Suppressor macrophage treated with lipopolysaccharide for 1 hour (primary cell): ENCODE measurements around the gene SIGLEC14.

ENCODE experiments used
- DNase-seq, 3 donors: peaks; one replicate each; pipeline ENCODE4 v3.0.0-alpha.2; 2020 to 2022

Gene SIGLEC14

DNA sequence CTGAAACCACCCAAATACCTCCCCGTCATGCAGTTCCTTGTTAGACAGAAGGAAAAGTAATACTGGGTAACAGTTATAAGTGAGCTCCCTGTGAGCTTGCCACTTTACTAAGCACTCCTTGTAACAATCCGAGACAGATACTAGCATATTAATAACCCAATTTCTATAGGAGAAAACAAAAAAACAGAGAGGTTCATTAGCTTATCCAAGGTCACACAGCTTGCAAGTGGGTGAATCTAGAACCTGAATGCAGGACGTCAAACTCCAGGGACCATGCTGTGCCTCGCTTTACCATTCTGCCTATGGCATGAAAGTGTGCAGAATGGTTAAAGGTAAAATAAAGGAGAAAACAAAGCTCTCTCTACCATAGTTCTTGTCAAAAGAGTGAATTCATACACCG is 31.8 kb downstream of the SIGLEC14 start:
- DNase-seq = no peak

DNA sequence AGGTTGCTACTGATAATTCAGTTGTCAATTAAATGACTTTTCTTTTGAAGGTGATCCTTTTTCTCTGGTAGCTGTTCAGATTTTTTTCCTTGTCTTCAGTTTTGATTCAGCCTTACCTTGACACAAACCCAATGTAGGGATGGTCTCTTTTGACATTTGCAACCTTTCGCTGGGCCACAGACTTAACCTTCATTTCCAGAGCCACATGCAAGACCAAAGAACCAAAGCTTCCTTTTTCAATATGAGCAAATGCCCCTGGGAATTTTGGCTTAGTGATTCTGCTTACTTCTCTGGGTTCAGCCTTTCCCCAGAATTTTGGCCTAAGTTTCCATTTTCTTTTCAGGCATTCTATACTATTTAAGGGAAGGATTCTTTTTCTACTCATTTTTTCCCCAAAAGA is 36.0 kb downstream of the SIGLEC14 start:
- DNase-seq = peak in 1 of 3 donors; percentile 20

DNA sequence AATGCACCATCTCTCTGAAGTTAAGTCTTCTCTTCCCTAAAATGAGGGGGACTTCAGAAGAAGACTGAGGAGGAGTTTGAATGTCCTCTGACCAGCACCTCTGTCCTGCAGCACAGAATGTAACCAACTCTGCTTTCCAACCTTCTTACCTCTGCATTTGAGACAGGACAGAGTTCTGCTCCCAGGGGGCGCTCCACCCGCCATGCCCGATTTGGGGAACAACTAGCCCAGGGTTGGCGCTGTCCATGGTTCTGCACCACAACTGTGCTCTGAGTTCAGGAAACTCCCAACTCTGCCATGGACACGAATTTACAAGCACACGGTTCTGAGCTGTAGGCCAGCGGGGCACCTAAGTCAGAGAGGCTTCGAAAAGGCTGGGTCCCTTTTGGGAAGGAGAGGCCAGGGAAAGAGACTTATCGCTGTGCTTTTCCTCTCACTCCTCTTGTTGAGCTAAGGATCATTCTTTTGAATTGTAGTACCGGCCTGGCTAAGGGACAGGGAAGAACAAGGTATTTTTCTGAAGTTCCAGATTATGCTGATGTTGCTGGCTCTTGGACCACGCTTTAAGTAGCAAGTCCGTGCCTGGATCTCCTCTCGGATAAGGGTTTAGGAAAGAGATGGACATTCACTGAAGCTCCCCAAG is 38.6 kb downstream of the SIGLEC14 start:
- DNase-seq = peak; percentile 95 to 98 (median 98)

DNA sequence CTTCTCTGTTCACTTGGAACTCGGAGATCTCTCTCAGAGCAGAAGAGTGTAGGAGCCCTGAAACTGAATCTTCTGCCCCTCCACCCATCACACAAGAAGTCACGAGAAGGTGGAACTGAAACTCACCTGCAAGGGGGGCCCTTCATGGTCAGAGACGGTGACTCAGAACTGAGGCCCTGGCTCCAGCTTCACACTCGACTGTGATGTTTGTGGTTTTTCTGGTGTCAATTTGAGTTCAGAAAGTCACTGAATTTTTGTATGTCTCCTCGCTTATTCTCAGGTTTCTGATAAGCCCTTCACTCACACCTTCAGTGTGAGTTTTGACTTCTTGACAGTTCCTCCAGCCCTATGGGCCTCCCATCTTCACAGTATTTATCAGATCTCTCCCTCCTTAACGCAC is 39.5 kb downstream of the SIGLEC14 start:
- DNase-seq = no peak

DNA sequence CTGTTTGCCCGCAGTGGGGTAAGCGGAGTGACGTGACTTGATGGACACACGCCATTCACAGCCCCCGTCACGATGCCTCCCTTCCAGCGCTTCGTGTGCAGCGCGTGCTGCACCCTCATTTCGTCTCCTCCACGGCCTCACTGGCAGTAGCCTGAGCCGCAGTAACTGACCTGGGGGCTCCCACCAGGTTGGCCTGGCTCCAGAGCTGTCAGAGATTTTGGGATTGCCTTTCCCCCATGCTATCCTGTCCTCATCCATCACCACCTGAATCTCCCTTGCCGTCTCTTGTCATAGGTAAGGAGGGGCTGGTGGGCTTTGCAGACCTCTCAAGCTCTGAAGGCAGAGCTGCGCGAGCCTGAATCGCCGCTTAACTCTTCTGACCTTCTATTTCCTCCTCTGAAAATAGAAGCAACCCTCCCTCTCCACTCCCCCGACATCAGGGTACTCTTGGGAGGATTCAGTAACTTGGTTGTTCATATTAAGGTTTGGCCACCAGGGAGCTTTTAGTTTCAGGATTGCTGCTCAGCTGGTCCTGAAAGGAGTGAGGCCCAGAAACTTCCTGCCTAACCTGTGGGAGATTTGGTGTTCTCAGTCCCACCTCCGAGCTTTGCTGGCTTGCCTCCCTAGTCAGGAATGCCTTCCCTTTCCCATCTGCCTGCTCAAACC is 44.3 kb downstream of the SIGLEC14 start:
- no peak for DNase-seq

DNA sequence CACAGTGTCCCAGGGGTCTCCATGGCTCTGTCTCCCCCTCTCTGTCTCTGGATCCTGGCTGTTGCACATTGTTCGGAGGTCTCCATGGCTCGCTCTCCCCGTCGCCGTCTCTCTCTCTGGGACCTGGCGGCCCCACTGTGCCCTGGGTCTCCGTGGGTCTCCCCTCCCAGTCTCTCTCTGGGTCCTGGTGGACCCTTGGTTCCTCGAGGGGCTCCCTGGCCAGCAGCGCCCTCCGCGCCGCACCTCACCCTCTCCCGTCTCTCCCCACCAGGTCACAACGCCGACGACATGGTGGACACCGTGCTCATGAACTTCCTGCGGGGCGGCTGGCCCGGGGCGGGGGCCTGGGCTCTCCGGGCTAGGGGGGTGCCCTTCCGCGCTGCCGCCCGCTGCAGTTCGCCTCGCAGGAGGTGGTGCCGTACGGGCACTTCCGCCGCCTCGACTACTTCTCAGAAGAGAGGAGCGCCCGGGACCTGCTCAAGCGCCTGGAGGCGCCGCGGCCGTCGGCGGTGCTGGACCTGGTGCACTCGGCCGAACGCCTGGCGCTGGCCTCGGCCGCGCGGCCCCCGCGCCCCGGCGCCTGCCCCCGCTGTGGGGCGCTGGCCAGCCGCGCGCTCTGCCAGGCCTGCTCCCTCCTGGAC is 45.6 kb downstream of the SIGLEC14 start:
- peak; percentile 22 to 58 (median 32) for DNase-seq

DNA sequence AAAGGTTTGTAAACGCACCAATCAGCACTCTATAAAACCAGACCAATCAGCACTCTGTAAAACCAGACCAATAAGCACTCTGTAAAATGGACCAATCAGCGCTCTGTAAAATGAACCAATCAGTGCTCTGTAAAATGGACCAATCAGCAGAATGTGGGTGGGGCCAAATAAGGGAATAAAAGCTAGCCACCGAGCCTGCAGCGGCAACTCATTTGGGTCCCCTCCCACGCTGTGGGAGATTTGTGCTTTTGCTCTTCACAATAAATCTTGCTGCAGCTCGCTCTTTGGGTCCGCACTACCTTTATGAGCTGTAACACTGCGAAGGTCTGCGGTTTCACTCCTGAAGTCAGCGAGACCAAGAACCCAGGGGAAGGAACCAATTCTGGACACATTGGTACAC is 47.5 kb downstream of the SIGLEC14 start:
- no peak for DNase-seq

DNA sequence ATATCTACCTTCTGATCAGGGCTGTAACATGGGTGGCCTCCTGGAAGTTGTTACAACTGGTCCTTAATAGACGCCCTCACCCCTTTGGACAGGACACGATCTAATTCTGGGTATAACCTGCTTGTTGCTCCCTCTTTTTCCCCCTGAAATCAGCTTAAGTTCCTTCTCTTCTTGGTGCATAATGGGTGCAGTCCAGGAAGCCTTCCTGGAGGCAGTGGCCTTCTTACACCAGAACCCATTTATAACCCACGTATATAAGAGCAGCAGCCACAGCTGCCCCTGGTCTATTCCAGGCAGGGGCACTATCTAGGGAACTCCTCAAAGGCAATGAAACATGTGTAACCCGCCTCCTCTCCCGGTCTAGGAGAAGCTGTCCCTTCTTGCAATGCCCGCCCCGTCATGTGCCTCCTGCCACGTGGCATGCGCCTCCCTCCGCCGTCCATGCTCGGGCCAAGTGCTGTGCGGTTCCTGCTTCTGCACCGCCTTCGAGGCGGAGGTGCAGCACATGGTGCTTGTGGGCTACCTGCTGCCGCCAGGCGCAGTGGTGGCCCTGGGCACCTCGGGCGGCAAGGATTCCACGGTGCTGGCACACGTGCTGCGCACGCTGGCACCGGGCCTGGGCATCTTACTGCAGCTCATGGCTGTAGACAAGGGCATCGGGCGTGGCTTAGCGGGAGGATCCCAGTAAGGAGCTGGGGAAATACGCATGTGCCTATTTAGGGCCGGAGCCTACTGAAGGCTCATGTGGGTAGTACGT is 48.3 kb downstream of the SIGLEC14 start:
- DNase-seq = no peak

DNA sequence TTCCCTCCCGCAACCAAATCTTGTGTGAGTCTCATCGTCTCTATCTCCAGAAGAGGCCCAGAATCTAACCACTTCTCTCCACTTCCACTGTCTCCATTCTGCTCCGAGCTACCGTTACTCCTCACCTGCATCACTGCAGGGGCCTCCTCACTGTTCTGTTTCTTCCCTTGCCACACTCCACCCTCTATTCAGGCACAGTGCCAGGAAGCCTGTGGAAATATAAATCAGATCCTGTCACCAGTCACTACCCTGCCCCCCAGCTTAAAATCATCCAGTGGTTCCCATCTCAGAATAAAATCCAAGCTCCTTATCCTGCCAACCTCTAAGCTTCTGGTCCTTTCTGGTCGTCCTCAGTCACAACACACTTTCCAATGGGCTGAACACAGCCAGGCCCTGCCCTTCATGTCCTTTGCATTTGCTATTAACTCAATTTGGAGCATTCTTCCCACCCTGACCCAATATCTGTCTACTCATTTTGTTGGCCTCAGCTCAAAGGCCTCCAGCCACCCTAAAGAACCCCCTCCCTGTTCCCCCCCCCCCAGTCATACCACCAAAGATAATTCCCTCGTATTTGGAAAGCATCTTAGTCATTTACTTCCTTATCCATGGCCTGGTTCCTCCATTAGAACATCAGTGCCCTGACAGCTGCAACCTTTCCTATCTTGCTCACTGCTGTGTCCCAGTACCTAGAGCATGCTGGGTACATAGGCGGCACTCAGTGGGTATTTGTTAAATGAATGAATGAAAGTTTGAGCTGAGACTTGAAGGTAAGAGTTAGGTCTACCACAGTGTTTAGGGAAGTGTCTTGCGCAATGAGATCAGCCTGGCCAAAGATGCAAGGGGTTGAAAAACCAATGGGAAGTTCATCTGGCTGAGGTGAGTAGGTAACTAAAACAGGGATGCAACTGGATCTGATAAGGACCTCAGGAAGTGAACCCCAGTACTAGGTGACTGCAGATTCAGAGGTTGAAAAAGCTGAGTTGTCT is 51.1 kb downstream of the SIGLEC14 start:
- peak in 2 of 3 donors; percentile 50 to 55 for DNase-seq

DNA sequence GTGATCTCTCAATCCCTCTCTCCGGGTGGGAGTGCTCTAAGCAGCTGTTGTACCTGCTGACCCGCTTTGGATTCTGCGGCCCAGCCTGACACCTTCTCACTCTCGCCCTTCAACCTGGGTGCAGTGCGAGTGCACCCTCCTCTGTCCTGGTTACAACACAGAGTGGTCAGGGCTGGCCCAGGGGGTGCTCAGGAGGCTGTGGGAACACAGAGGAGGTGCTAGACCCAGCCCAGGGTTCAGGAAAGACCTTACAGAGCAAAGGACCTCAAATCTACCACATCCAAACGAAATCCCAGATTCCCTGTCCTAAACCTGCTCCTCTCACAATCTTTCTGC is 51.9 kb downstream of the SIGLEC14 start:
- peak in 1 of 3 donors; percentile 6 for DNase-seq

DNA sequence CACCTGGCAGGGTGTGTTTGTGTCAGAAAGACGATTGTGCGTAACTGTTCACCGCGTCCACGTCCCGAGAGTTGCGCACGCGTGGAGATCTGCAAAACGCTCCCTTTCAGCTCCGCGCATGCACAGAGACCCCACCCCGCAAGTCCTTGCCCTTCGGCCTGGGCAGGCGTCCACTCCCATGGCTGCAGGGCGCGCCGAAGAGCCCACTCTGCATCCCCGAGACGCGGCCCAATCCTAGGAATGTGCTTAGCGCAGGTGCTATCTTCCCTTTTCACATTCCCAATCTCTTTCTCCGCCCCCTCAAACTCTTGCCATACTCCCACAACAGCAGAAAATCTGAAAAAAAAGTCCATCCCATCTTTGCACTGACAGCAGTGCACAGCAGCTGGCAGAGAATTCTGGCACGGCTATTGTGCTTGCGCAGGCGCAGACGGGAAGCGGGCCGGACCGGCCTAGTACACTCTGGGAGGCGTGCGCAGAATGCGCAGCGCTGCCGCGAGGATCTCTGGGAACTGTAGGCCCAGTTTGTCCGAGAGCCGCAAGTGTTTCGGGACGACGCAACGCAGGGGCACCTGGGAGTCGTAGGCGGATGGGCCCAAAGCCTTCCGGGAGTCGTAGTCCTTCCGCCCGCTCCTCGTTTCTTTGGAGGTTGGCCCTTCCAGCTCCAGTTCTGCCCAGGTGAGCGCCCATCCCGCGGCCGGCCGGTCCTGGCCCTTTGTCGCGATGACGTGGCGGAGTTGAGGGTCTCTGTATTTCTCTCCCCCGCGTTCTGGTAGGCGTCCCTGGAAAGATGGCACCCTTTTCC is 52.5 kb downstream of the SIGLEC14 start:
- peak; percentile 98 to 99 (median 99) for DNase-seq

DNA sequence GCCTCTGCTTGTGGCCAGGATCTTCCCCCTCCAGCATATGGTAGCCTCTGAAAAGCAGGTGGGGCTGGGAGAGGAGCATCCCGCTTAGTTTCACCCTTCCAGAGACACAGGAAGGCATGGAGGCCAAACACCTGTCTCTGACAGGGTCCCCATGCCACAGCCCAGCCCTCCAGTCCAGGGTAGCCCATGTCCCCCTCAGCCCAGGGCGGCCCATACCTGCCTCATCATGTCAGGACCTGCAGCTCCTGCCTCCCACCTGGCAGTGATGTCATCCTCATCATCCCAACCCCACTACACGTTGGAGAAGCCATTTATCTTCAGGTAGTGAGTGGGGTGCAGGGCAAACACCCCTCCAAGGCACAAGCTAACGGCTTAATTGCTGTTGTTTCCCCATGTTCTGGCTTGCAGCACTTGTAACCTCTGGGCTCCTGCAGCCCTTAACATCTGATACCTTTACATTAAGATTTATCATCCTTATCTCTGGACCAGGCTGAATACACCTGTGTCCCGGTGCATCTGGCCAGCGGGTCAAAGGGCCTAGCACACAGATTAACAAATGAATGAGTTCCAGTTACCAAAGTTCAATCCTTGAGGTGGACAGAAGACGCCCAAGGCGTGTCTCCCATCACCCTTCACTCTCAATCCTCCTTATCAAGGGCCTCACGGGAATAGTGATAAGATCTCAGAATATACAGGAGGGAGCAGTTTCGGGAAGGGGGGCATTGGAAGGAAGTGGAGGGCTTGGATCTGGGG is 53.3 kb downstream of the SIGLEC14 start:
- no peak for DNase-seq
